HG02840 (cell line): Measurements from ENCODE around the gene HOOK1.

Experiments used
- ATAC-seq: cut with Tn5 transposase; IDR thresholded peaks from one replicate; pipeline ENCODE4 v1.9.1; 2021; ENCODE audit warnings: mild to moderate bottlenecking, moderate library complexity, moderate number of reproducible peaks; ENCODE audit not compliant: unreplicated experiment, low FRiP score

Gene HOOK1

DNA sequence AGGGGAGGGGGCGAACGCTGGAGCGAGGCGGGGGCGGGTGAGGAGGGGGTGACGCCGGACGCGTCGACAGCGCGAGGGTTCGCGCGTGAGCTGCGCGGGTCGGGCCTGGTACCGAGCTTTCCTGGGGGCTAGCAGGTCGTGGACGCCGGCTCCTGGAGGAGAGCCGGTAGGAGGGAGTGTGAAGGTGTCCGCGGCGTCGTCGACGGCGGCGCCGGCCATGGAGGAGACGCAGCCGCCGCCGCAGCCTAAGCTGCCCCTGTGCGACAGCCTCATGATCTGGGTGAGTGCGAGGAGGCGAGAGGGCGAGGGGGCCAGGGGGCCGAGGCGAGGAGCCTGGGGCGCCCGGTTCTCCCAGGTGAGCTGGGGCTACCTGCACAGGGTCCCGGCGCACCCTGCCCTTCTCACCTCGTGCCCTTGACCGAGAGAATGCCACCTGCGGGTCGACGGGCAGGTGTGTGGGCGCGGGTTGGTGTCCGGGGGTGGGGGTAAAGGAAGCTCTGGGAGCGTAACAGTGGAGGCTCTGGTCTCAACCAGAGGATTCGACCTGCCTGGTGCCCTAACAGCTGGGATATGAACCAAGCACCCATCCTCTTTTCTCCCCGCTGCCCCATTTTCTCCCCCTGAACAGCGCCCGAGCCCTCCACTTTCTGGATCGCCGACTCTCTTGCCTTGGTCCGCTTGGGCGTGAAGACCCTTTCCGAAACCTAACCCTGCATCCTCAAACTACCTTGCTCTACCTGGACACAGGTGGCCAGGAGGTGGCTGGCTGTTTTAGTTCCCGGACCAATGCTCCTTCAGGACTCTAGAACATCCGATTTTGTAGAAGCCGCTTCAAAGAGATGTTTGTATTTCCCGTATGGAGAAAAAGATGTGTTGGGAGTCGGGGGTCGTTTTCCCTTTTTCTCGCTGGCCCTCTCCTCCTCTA is at the start of gene HOOK1:
TSS of gene HOOK1 (plus strand) at position 49 of the 925 bp plus-strand sequence. CDS start at position 218, 169 bp downstream.
- peak; percentile 25 for ATAC-seq

DNA sequence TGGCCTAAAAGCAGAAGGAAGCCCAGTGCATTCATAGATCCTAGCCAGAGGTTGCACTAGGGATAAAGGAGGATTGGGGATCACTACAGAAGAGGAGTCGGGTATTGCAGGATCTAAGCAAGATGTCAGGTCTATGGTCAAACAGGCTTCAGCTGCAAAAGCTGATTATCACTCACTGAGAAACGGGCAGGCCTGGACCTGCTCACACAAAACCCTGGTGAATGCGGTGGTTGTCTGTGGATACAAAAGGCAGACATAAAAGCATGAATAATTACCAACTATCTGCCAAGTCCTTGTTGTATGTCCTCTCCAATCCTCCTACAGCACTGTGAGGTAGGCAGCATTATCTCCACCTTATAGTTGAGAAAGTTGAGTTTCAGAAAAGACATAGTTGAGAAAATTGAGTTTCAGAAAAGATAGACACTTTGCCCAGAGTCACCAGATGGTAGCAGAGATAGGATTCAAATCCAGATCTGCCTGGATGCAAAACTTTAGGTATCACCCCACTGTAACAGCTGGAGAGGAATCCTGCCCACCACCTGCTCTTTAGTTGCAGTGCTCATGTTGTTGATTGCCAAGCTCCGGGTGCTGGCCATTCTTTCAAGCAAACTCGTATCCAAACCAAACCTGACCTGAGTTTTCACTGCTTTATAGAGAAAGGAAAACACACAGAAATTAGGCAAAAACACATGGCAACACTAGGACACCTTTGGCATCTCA is 49.6 kb upstream of the HOOK1 start:
- no peak for ATAC-seq

GRCh38 chr1:59766227-59766855 is 48.4 kb upstream of the HOOK1 start:
- no peak for ATAC-seq

GRCh38 chr1:59767119-59767518 is 47.6 kb upstream of the HOOK1 start:
- ATAC-seq, result no peak

- ATAC-seq, result no peak
Observed at GRCh38 chr1:59768792-59769735, 45.7 kb upstream of the HOOK1 start.

DNA sequence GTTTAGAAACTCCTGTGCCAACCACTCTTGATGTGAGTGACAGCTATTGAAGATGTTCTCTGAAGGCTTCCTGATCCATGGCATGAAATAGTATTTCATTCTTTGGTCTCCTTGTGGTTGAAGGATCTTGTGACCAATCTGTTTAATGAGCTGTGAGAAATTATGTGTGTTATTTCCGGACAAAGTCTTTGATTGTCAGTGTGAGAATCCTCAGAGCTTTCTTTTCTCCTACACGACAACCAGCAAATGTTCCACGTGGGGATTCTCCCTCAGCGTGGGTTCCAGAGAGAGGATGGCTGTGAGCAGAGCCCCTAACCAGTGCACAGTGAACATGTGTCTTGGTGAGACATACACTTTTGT is 45.0 kb upstream of the HOOK1 start:
- ATAC-seq, result no peak

- no peak for ATAC-seq
Observed at GRCh38 chr1:59771361-59771760, 43.4 kb upstream of the HOOK1 start.

- ATAC-seq, result no peak
Observed at GRCh38 chr1:59775480-59775879, 39.3 kb upstream of the HOOK1 start.

DNA sequence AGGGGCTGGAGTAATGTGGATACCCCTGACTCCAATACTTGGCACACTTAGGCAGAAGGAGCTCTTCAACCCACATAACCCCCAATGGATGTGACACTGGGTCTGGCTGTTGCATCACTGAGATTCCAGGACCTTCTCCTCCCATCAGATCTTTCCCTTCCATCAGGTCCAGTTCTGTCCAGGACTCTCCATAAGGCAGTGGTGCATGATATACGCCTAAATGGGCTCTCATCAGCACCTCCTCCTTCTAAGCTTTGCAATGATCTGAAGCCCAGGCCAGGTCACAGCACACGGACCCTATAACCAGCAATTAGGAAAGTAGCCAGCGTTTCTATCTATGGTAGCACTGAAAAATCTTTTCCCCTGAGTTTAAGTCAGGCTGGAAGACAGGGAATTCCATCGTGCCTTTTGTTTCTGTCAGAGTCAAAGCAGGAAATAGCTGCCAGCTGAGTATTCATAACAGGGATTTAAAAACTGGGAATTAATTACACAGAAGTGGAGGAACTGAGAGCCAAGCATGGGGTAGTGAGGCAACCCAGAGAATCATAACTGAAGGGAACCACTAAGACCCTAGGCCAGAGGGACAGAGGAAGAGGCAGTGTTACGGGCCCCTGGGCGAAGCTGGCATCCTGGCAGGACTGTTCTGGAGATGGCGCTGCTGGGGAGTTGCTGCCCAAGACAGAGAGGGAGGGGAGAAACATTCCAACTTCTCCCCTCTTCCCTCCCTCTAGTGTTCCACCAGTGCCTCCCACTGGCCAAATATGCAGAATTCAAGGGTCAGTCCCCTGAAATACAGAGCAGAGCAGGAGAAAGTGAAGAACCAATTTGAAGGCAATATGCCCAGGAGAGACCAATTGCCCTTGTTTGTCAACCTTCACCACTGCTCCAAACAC is 37.5 kb upstream of the HOOK1 start:
- ATAC-seq, result no peak

- ATAC-seq, result no peak
Observed at GRCh38 chr1:59779949-59780348, 34.8 kb upstream of the HOOK1 start.

GRCh38 chr1:59788825-59789224 is 25.9 kb upstream of the HOOK1 start:
- ATAC-seq, result no peak

- no peak for ATAC-seq
Observed at GRCh38 chr1:59798600-59798999, 16.1 kb upstream of the HOOK1 start.

DNA sequence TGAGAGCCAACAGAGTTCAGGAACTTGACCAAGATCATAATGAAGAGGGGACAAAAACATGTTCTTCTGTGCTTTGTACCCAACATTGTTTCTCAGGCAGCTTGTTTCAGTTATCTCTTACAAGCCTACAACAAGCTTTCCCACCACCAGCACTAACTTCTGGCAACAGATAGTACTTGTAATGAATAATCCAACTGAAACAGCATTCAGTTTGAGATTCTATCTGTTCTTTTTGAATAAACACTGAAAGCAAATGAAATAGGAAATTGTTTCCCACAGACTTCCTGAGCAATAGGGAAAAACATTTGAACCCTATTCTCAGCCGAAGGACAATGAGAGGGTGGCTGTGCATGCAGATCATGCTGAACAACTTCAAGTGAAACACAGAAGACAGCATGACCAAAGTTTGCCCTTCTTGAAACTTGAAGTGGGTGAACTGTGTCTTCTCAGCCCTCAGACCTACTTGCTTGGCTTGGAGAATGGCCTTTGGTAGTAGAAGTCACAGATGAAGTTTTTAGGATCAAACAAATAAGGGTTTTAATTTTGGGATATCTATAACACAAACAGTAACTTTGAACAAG is 11.2 kb upstream of the HOOK1 start:
- no peak for ATAC-seq

DNA sequence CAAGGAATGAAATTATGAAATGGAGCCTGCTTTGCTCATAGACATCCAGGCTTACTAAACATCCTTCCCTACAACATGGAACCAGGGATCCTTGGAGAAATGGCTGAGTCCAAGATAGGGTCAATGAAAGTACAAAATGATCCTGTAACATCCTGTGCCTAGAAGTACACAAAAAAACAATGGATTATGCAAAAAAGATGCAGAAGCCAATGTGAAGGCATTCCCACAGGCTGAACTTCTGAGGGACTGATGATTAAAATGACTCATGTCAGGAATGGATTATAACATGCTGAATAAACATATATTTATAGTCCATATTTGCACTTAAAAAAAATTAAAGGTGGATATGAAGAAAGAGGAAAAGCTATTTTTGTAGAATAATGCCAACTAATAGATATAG is 10.4 kb upstream of the HOOK1 start:
- ATAC-seq, result no peak

DNA sequence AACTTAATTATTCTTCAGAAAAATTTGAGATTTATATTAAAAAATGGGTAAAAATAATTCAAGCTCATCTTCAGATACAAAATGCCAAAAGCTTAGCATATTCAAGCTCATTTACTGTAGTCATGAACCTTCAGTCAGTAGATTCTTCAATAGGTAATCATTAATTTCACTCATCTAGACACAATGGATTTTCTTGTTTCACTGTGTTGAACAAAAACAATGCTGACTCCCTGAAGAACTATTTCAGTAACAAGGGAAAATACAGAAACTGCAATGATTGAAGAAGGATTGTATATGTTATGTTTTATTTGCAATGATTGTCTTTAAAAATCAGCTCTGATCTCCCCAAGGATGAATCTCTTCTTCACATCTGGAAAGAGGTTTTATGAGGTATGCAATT is 9.2 kb upstream of the HOOK1 start:
- no peak for ATAC-seq

- ATAC-seq, result peak; percentile 97
Observed at GRCh38 chr1:59814180-59814900, 409 bp upstream of the HOOK1 start.

GRCh38 chr1:59815892-59816291 is 1.1 kb downstream of the HOOK1 start:
- ATAC-seq, result no peak

DNA sequence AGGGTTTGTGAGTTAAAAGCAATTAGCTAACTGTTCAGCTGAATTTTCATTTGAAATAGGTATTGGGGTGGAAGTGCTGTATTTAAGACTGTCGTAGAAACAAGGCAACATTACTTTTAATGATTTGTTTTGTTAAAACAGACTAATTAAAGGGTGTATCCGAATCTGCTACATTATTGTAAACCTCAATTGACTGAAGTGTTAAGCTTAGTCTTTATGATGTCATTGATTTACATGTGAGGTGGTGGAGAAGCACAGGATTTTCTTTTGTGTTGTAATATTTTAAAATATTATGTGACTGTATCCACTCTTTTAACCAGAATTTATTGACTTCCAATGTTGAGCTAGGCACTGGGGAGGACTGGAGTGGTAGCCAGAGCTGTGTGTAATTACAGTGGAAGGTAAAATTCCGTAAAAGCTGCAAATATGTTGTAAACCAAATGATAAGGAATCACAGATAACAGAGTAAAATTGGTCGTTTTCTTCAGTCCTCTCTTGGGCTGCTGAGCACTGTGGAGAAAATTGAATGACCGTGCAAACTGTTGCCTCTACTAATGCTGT is 1.6 kb downstream of the HOOK1 start:
- ATAC-seq, result no peak
